ENCODE measurements around the gene PRR33. TPM values are rescaled to one million over a fixed set of nuclear protein-coding genes. Genes with fewer than 3 reads are reported as not detected.

PRR33 gene
- total and polyA plus RNA-seq, 7 donors: 0.16 to 8.9 (median 1.6) TPM

DNA sequence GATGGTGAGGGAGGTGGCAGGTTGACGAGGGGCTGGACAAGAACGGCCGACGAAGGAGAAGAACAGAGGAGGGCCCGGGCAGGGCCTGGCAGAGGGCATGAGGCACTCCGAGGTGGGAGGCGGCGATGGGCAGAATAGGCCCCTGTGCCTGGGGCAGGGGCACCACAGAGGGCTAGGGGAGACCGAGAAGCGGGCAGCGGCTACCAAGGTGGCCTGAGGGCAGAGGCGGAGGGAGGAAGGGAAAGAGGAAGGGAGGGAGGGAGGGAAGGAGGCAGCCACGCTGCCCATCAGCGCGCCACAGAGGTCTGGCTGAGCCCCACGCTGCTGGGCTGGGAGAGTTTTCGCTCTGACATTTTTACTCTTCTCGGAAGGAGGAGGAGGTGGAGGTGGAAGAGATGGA, 27.5 kb downstream of the PRR33 start:
- peaks cover 0 to 13% (median 4%) of the 10 kb centered on the region in 3 donors for H3K27me3 ChIP-seq (ENCODE audit: insufficient read depth in 3 of 3, low read length in 2 of 3)
- DNase-seq (peak; percentile 34 to 65), ATAC-seq (peak in 1 of 4 donors; percentile 15)
- TF ChIP-seq, protein P1, sequence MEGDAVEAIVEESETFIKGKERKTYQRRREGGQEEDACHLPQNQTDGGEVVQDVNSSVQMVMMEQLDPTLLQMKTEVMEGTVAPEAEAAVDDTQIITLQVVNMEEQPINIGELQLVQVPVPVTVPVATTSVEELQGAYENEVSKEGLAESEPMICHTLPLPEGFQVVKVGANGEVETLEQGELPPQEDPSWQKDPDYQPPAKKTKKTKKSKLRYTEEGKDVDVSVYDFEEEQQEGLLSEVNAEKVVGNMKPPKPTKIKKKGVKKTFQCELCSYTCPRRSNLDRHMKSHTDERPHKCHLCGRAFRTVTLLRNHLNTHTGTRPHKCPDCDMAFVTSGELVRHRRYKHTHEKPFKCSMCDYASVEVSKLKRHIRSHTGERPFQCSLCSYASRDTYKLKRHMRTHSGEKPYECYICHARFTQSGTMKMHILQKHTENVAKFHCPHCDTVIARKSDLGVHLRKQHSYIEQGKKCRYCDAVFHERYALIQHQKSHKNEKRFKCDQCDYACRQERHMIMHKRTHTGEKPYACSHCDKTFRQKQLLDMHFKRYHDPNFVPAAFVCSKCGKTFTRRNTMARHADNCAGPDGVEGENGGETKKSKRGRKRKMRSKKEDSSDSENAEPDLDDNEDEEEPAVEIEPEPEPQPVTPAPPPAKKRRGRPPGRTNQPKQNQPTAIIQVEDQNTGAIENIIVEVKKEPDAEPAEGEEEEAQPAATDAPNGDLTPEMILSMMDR (IDR thresholded peaks at IDR 0.05): no peak
- peak overlapping the region; percentile 54 for H3K4me3 ChIP-seq
- WGBS, 3 donors: 26 to 46% (median 30%) methylated on average over 17 to 18 of the region's 18 CpGs
- H3K36me3 ChIP-seq (ENCODE audit: insufficient read depth in 1 of 2, low read depth in 1 of 2): no peaks in the 10 kb centered on the region
- peaks cover 22% of the 10 kb centered on the region for H3K4me1 ChIP-seq
- intact Hi-C loops (cut with DNase I): no loop called here
- H3K9me3 ChIP-seq: no peaks in the 10 kb centered on the region
- H3K27ac ChIP-seq: peak overlapping the region; percentile 71

GRCh38 chr11:1863352-1864216, 28.1 kb downstream of the PRR33 start:
- peak overlapping the region; percentile 54 for H3K4me3 ChIP-seq
- H3K9me3 ChIP-seq: no peaks in the 10 kb centered on the region
- no peaks in the 10 kb centered on the region for H3K36me3 ChIP-seq (ENCODE audit: insufficient read depth in 1 of 2, low read depth in 1 of 2)
- WGBS, 3 donors: 7 to 10% (median 9%) methylated on average over 26 to 27 of the region's 27 CpGs
- peaks cover 0 to 7% (median 4%) of the 10 kb centered on the region in 3 donors for H3K27me3 ChIP-seq (ENCODE audit: insufficient read depth in 3 of 3, low read length in 2 of 3)
- TF ChIP-seq, protein P1 (IDR thresholded peaks at IDR 0.05): no peak
- peak overlapping the region; percentile 71 for H3K27ac ChIP-seq
- intact Hi-C loops (cut with DNase I): no loop called here
- peak; percentile 91 to 93 for DNase-seq
- ATAC-seq: peak; percentile 84 to 90 (median 89)
- peaks cover 22% of the 10 kb centered on the region for H3K4me1 ChIP-seq

- Histone ChIP-seq H3K36me3 (ENCODE audit: insufficient read depth in 1 of 2, low read depth in 1 of 2) (no peaks in the 10 kb centered on the region), H3K27ac (peak overlapping the region; percentile 71), H3K9me3 (no peaks in the 10 kb centered on the region), H3K27me3 (ENCODE audit: insufficient read depth in 3 of 3, low read length in 2 of 3) (no peaks in the 10 kb centered on the region), H3K4me3 (peak overlapping the region; percentile 54), H3K4me1 (peaks cover 22% of the 10 kb centered on the region)
- 45 to 62% (median 49%) methylated on average over 14 of the region's 14 CpGs for WGBS, 3 donors
- TF ChIP-seq, protein P1 (IDR thresholded peaks at IDR 0.05): no peak
- peak; percentile 64 to 73 for DNase-seq
- ATAC-seq: peak in 3 of 4 donors; percentile 45 to 78 (median 58)
- intact Hi-C loops (cut with DNase I): no loop called here
Measured at GRCh38 chr11:1862588-1863351, 28.9 kb downstream of the PRR33 start.

- Histone ChIP-seq H3K27ac (no peak overlapping the region), H3K4me3 (no peak overlapping the region), H3K27me3 (ENCODE audit: insufficient read depth in 3 of 3, low read length in 2 of 3) (no peaks in the 10 kb centered on the region), H3K36me3 (ENCODE audit: insufficient read depth in 1 of 2, low read depth in 1 of 2) (no peaks in the 10 kb centered on the region), H3K9me3 (no peaks in the 10 kb centered on the region), H3K4me1 (peaks cover 22% of the 10 kb centered on the region)
- DNase-seq (no peak), ATAC-seq (no peak)
- 97 to 99% (median 97%) methylated on average over 4 of the region's 4 CpGs for WGBS, 3 donors
- intact Hi-C loops (cut with DNase I): no loop called here
- TF ChIP-seq, protein P1 (IDR thresholded peaks at IDR 0.05): no peak
Measured at GRCh38 chr11:1861435-1862411, 30.0 kb downstream of the PRR33 start.

Data from psoas muscle (tissue), 8 donors.